GM12892 (cell line): ENCODE measurements around the gene NCOR1.
"Not testable (repeated sequence)": the region's sequence is repeated elsewhere in the genome, so short reads cannot be mapped to it uniquely, and the experiment has no call there.

ENCODE experiments used
- POLR2A ChIP-seq: IDR thresholded peaks from 2 replicates; pipeline ENCODE4 v1.6.1; 2011; ENCODE audit warnings: low read depth, low read length, control low read depth
- POLR2AphosphoS5 ChIP-seq: IDR thresholded peaks from 2 replicates; pipeline ENCODE4 v1.6.1; 2011; ENCODE audit warnings: low read depth, low read length, control low read depth
- TAF1 ChIP-seq: IDR thresholded peaks from 2 replicates; pipeline ENCODE4 v1.6.1; 2011; ENCODE audit warnings: low read depth, mild to moderate bottlenecking, control low read depth, low read length, borderline replicate concordance

GRCh38 chr17:16201693-16202131 is 13.6 kb downstream of the NCOR1 start:
- TF ChIP-seq POLR2A, POLR2AphosphoS5, TAF1: not testable (repeated sequence)
